ENCODE results near the gene IFT22. TPM values are rescaled to one million over a fixed set of nuclear protein-coding genes. Genes with fewer than 3 reads are reported as not detected.

Gene IFT22
- total and polyA plus RNA-seq, 2 of the 8 experiments (the other 6 are each of a cell fraction or from before 2014, with no cell fraction given), result 17.7 to 18.9 TPM

DNA sequence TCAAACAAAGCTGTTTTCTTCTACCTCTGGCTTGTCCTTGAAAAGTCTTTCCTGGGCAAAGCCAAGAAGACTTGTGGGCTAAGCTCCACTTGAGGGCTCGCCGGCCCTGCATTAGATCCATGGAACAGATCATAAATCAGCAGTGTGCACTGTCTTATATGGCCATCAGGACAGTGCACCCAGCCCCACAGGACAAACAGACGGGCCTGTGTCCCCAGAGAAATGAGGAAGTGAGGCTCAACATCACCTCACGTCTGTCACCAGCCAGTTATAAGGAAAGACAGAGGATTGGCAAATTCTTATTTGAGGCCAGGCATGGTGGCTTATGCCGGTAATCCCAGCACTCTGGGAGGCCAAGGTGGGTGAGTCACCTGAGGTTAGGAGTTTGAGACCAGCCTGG lies 12.3 kb upstream of the IFT22 start:
- H2BK120ac ChIP-seq (replicated peaks; ENCODE audit: low read depth, low read length), result no peak overlapping the region
- TF ChIP-seq TBP (IDR thresholded peaks at IDR 0.05; ENCODE audit: low read depth, low read length) (no peak), CHD1 (IDR thresholded peaks at IDR 0.05; ENCODE audit: low read depth, low read length) (no peak), POU5F1 (IDR thresholded peaks at IDR 0.05; ENCODE audit: low read depth, low read length) (no peak)
- TF ChIP-seq, protein P1, sequence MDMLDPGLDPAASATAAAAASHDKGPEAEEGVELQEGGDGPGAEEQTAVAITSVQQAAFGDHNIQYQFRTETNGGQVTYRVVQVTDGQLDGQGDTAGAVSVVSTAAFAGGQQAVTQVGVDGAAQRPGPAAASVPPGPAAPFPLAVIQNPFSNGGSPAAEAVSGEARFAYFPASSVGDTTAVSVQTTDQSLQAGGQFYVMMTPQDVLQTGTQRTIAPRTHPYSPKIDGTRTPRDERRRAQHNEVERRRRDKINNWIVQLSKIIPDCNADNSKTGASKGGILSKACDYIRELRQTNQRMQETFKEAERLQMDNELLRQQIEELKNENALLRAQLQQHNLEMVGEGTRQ (IDR thresholded peaks at IDR 0.05; ENCODE audit: low read length), result no peak
- ChIA-PET POLR2A (ENCODE audit: partially characterized antibody) (interaction anchor here (0.8 to 2.0 kb wide), 4 partner anchors 12 to 31 kb away, joined by 3 to 5 read pairs (median 4); partner anchors contain the start of gene IFT22), CTCF (ENCODE audit: partially characterized antibody) (interaction anchor here (0.8 to 1.3 kb wide), 3 partner anchors 19 to 78 kb away, joined by 3 to 8 read pairs (median 6); no protein-coding TSS in a partner anchor)
- no peaks in the 10 kb centered on the region for H3K27me3 ChIP-seq (replicated peaks in 1 of 4; ENCODE audit: control insufficient read depth in 3 of 4, extremely low read depth in 1 of 4, insufficient read depth in 3 of 4, low read length in 3 of 4)
- H4K20me1 ChIP-seq (replicated peaks in 1 of 2; ENCODE audit: control insufficient read depth in 1 of 2, insufficient read depth in 2 of 2, low read length in 2 of 2), result no peaks in the 10 kb centered on the region
- no peak overlapping the region for H2AK5ac ChIP-seq (ENCODE audit: low read depth, low read length)
- no peak overlapping the region for H4K91ac ChIP-seq (replicated peaks; ENCODE audit: insufficient read length, low read length)
- DNase-seq (ENCODE audit: low read depth in 1 of 2, low spot score in 2 of 2), result no peak
- H2BK20ac ChIP-seq (ENCODE audit: low read length), result 0 out of 2 replicates have a peak overlapping the region, but pooled peaks have one; percentile 48
- no peak overlapping the region for H4K8ac ChIP-seq (ENCODE audit: extremely low read depth, insufficient read depth, low read length)
- H3K9me3 ChIP-seq (ENCODE audit: insufficient read depth in 2 of 2, low read depth in 1 of 2, low read length in 1 of 2), result no peaks in the 10 kb centered on the region
- H3K18ac ChIP-seq (ENCODE audit: extremely low read depth, low read length), result no peak overlapping the region
- no peak overlapping the region for H2BK15ac ChIP-seq (ENCODE audit: low read length)
- no peaks in the 10 kb centered on the region for H3K79me2 ChIP-seq (ENCODE audit: control insufficient read depth in 1 of 2, insufficient read depth in 2 of 2, low read length in 2 of 2)
- H3K4me3 ChIP-seq (ENCODE audit: extremely low read depth in 1 of 4, insufficient read depth in 2 of 4, low read depth in 3 of 4, low read length in 4 of 4), result no peak overlapping the region
- no peak overlapping the region for H3K23ac ChIP-seq (ENCODE audit: insufficient read length)
- no peak overlapping the region for H2BK12ac ChIP-seq (ENCODE audit: low read depth, low read length)
- no peaks in the 10 kb centered on the region for H3K4me1 ChIP-seq (replicated peaks in 1 of 4; ENCODE audit: control insufficient read depth in 3 of 4, insufficient read depth in 4 of 4, low read length in 3 of 4)
- no peaks in the 10 kb centered on the region for H3K79me1 ChIP-seq (ENCODE audit: low read depth, low read length)
- no peak overlapping the region for H4K5ac ChIP-seq (ENCODE audit: insufficient read length, low read depth, low read length)
- no peak overlapping the region for H2BK5ac ChIP-seq (ENCODE audit: low read depth, low read length)
- no peak overlapping the region for H2AFZ ChIP-seq (ENCODE audit: low read length)
- WGBS, 2 experiments (ENCODE audit: extremely low coverage in 1 of 2, insufficient coverage in 1 of 2, insufficient read length in 1 of 2, insufficient replicate concordance in 2 of 2, low coverage in 1 of 2, low lambda C conversion rate in 2 of 2, missing lambda C conversion rate in 1 of 2), result 86% methylated on average over 5 of the region's 5 CpGs; no CpG with 5 or more reads in 1 of the 2 experiments
- H3K56ac ChIP-seq (replicated peaks; ENCODE audit: insufficient read length, low read depth, low read length), result no peak overlapping the region
- H3K36me3 ChIP-seq (ENCODE audit: control insufficient read depth in 2 of 4, insufficient read depth in 4 of 4, low read length in 3 of 4), result no peaks in the 10 kb centered on the region
- H3K9ac ChIP-seq (replicated peaks in 1 of 4; ENCODE audit: extremely low read depth in 1 of 4, low read depth in 3 of 4, low read length in 3 of 4), result no peak overlapping the region
- H3K23me2 ChIP-seq (ENCODE audit: low read depth, low read length), result no peaks in the 10 kb centered on the region
- no peak overlapping the region for H3K4me2 ChIP-seq (ENCODE audit: insufficient read depth in 1 of 2, low read depth in 2 of 2, low read length in 2 of 2)
- no peak overlapping the region for H3K4ac ChIP-seq (replicated peaks; ENCODE audit: insufficient read length, low read depth, low read length)
- H3K14ac ChIP-seq (ENCODE audit: insufficient read length), result no peak overlapping the region
- no peak overlapping the region for H3K27ac ChIP-seq (ENCODE audit: low read depth, low read length)
- FAIRE-seq, result no peak

Measured in H1 (cell line).